ENCODE data around the gene VSTM5. TPM values are rescaled to one million over a fixed set of nuclear protein-coding genes. Genes with fewer than 3 reads are reported as not detected.
A peak's percentile ranks its signal among the peaks of the same experiment; 100 is the strongest.
"Not testable (repeated sequence)": the region's sequence is repeated elsewhere in the genome, so short reads cannot be mapped to it uniquely, and the experiment has no call there.

VSTM5 gene, protein sequence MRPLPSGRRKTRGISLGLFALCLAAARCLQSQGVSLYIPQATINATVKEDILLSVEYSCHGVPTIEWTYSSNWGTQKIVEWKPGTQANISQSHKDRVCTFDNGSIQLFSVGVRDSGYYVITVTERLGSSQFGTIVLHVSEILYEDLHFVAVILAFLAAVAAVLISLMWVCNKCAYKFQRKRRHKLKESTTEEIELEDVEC
- 0.36 and 1.5 TPM in 2 replicates for total RNA-seq

- peak within 1 kb of the TSS; percentile 51 for H2AFZ ChIP-seq (ENCODE audit: low read length)
- no peaks in the 10 kb centered on the region for H3K27me3 ChIP-seq (ENCODE audit: insufficient read depth, low read length)
- H3K4me2 ChIP-seq (ENCODE audit: insufficient read depth, low read length) = peak within 1 kb of the TSS; percentile 76
- H3K4me3 ChIP-seq (ENCODE audit: insufficient read depth, low read length) = peak within 1 kb of the TSS; percentile 70
- no peaks in the 10 kb centered on the region for H4K20me1 ChIP-seq (ENCODE audit: insufficient read depth, low read length)
- no peak within 1 kb of the TSS for H3K27ac ChIP-seq (ENCODE audit: low read depth, low read length)
- no peaks in the 10 kb centered on the region for H3K36me3 ChIP-seq (ENCODE audit: insufficient read depth, low read length)
- no peaks in the 10 kb centered on the region for H3K9me3 ChIP-seq (ENCODE audit: low read depth, low read length)
- H3K4me1 ChIP-seq (ENCODE audit: insufficient read depth, low read length) = peaks cover 3% of the 10 kb centered on the region
- DNase-seq (ENCODE audit: insufficient read length, low spot score, missing footprints) = no peak
- no peak for TF ChIP-seq CTCF (IDR thresholded peaks at IDR 0.05; ENCODE audit: extremely low read depth, low read depth, low read length)
- no peaks in the 10 kb centered on the region for H3K79me2 ChIP-seq (ENCODE audit: insufficient read depth, low read length)
Measured at GRCh38 chr11:93850594-93851018, at the start of gene VSTM5. TSS of gene VSTM5 (minus strand) at chr11:93850618. CDS start at chr11:93850502, 116 bp downstream.

- Histone ChIP-seq H2AFZ (ENCODE audit: low read length) (no peak overlapping the region), H3K27ac (ENCODE audit: low read depth, low read length) (no peak overlapping the region), H3K4me2 (ENCODE audit: insufficient read depth, low read length) (peak overlapping the region; percentile 37)
Measured at GRCh38 chr11:93895106-93895862, 44.9 kb upstream of the VSTM5 start.

DNA sequence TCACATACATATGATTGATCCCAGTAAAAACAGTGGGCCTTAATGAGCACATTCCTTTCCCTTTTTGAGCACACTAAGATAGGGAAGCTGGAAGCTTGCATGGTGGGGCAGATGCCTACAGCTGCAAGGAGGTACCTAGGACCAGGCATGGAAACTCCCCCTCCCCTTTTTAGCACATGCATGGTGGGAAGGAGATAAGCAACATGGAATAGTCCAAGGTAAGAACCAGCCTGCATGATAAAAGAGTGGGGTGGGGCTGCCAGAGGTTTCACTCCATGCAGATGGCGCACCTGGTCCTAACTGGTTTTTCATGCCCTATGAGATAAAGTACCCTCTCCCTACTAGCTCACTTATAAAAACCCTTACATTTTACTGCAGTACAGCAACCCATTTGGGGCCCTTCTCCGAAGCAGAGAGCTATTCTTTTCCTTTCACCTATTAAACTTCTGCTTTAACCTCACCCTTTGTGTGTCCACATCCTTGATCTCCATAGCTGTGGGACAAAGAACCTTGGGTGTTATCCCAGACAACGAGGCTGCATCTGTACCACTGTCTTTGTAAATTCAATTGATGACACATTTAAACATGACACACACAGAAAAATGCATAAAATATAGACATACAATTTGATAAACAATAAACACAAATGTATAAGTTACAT lies 40.1 kb upstream of the VSTM5 start:
- H3K4me2 ChIP-seq (ENCODE audit: insufficient read depth, low read length) = no peak overlapping the region
- no peaks in the 10 kb centered on the region for H4K20me1 ChIP-seq (ENCODE audit: insufficient read depth, low read length)
- H3K4me1 ChIP-seq (ENCODE audit: insufficient read depth, low read length) = peaks cover under 1% of the 10 kb centered on the region
- no peaks in the 10 kb centered on the region for H3K36me3 ChIP-seq (ENCODE audit: insufficient read depth, low read length)
- no peaks in the 10 kb centered on the region for H3K79me2 ChIP-seq (ENCODE audit: insufficient read depth, low read length)
- no peak for TF ChIP-seq CTCF (IDR thresholded peaks at IDR 0.05; ENCODE audit: extremely low read depth, low read depth, low read length)
- H3K27ac ChIP-seq (ENCODE audit: low read depth, low read length) = no peak overlapping the region
- H3K9me3 ChIP-seq (ENCODE audit: low read depth, low read length) = no peaks in the 10 kb centered on the region
- H3K4me3 ChIP-seq (ENCODE audit: insufficient read depth, low read length) = no peak overlapping the region
- no peak for DNase-seq (ENCODE audit: insufficient read length, low spot score, missing footprints)
- H2AFZ ChIP-seq (ENCODE audit: low read length) = no peak overlapping the region
- peaks cover 20% of the 10 kb centered on the region for H3K27me3 ChIP-seq (ENCODE audit: insufficient read depth, low read length)

More at GRCh38 chr11:93895106-93895862, 44.9 kb upstream of the VSTM5 start:
- DNase-seq (ENCODE audit: insufficient read length, low spot score, missing footprints) = peak; percentile 13
- peaks cover 19% of the 10 kb centered on the region for H3K27me3 ChIP-seq (ENCODE audit: insufficient read depth, low read length)
- peak; percentile 77 for TF ChIP-seq CTCF (IDR thresholded peaks at IDR 0.05; ENCODE audit: extremely low read depth, low read depth, low read length)
- no peaks in the 10 kb centered on the region for H4K20me1 ChIP-seq (ENCODE audit: insufficient read depth, low read length)
- H3K4me3 ChIP-seq (ENCODE audit: insufficient read depth, low read length) = peak overlapping the region; percentile 12
- peaks cover 4% of the 10 kb centered on the region for H3K4me1 ChIP-seq (ENCODE audit: insufficient read depth, low read length)
- no peaks in the 10 kb centered on the region for H3K36me3 ChIP-seq (ENCODE audit: insufficient read depth, low read length)
- no peaks in the 10 kb centered on the region for H3K79me2 ChIP-seq (ENCODE audit: insufficient read depth, low read length)
- no peaks in the 10 kb centered on the region for H3K9me3 ChIP-seq (ENCODE audit: low read depth, low read length)

DNA sequence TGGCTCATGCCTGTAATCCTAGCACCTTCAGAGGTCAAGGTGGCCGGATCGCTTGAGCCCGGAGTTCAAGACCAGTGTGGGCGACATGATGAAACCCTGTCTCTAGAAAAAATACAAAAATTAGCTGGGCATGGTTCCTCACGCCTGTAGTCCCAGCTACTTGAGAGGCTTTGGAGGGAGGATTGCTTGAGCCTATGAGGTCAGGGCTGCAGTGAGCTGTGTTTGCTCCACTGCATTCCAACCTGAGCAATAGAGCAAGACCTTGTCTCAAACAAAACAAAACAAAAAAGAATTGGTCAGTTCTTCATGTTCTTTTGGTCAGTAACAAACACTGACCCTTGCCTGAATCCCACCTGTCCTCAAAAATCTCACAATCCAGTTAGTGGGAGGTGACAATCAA lies 36.7 kb upstream of the VSTM5 start:
- Histone ChIP-seq H4K20me1 (ENCODE audit: insufficient read depth, low read length) (no peaks in the 10 kb centered on the region), H3K9me3 (ENCODE audit: low read depth, low read length) (peaks cover 4% of the 10 kb centered on the region), H3K4me3 (ENCODE audit: insufficient read depth, low read length) (no peak overlapping the region), H3K4me1 (ENCODE audit: insufficient read depth, low read length) (no peaks in the 10 kb centered on the region), H3K27me3 (ENCODE audit: insufficient read depth, low read length) (peaks cover 18% of the 10 kb centered on the region), H3K27ac (ENCODE audit: low read depth, low read length) (no peak overlapping the region), H3K4me2 (ENCODE audit: insufficient read depth, low read length) (no peak overlapping the region), H2AFZ (ENCODE audit: low read length) (no peak overlapping the region), H3K79me2 (ENCODE audit: insufficient read depth, low read length) (no peaks in the 10 kb centered on the region), H3K36me3 (ENCODE audit: insufficient read depth, low read length) (no peaks in the 10 kb centered on the region)
- no peak for DNase-seq (ENCODE audit: insufficient read length, low spot score, missing footprints)
- TF ChIP-seq CTCF (IDR thresholded peaks at IDR 0.05; ENCODE audit: extremely low read depth, low read depth, low read length) = no peak

- not testable (repeated sequence) for H3K27me3 ChIP-seq (ENCODE audit: insufficient read depth, low read length); H2AFZ ChIP-seq (ENCODE audit: low read length)
Measured at GRCh38 chr11:93879114-93879513, 28.7 kb upstream of the VSTM5 start.

More at GRCh38 chr11:93879114-93879513, 28.7 kb upstream of the VSTM5 start:
- DNase-seq (ENCODE audit: insufficient read length, low spot score, missing footprints); H3K4me2 ChIP-seq (ENCODE audit: insufficient read depth, low read length); H3K79me2 ChIP-seq (ENCODE audit: insufficient read depth, low read length); H3K9me3 ChIP-seq (ENCODE audit: low read depth, low read length); H3K4me3 ChIP-seq (ENCODE audit: insufficient read depth, low read length); H4K20me1 ChIP-seq (ENCODE audit: insufficient read depth, low read length); H3K27ac ChIP-seq (ENCODE audit: low read depth, low read length); H3K36me3 ChIP-seq (ENCODE audit: insufficient read depth, low read length); H3K4me1 ChIP-seq (ENCODE audit: insufficient read depth, low read length): not testable (repeated sequence)
